ENCODE measurements around the gene CPNE1. TPM values are rescaled to one million over a fixed set of nuclear protein-coding genes. Genes with fewer than 3 reads are reported as not detected.
"Not testable (repeated sequence)": the region's sequence is repeated elsewhere in the genome, so short reads cannot be mapped to it uniquely, and the experiment has no call there.

The CPNE1 gene
- 174 and 204 TPM in 2 replicates for total RNA-seq (2014; rRNA removed; shearing (Covaris generic))

GRCh38 chr20:35664466-35665206 lies at the start of gene CPNE1, which contains the start of gene RBM12:
Gene CPNE1 (minus strand): TSS chr20:35664900. CDS start chr20:35632923, 31,977 bp downstream.
Gene RBM12 (minus strand): TSS chr20:35664900. CDS start chr20:35655322, 9,578 bp downstream.
- DNase-seq (ENCODE audit: low spot score), result peak; percentile 90

GRCh38 chr20:35714127-35714526 lies 49.4 kb upstream of the CPNE1 start:
- no peak for DNase-seq (ENCODE audit: low spot score)

- not testable (repeated sequence) for DNase-seq (ENCODE audit: low spot score)
Measured at GRCh38 chr20:35713120-35713519, 48.4 kb upstream of the CPNE1 start.

DNA sequence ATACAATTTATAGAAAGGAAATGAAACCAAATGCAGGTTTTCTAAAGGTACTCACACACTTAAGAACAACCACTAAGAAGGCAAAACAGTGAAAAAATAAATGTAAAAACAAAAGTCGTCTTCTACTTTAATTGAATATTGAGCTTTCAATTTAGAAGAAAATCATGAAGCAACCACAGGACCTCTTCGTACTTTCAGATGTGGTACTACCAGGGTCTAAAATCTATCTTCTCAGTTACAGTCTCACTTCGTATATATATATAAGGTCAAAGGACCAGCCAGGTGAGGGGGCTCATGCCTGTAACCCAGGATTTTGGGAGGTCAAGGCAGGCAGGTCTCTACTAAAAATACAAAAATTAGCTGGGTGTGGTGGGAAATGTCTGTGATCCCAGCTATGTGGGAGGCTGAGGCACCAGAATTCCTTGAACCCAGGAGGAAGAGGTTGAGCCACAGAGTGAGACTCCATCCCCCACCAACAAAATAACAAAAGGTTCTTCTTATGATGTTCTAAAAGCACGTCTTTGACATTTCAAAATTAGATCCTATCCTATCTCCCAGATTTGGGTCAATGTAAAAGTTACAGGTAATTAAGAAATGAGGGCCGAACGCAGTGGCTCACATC lies 47.0 kb upstream of the CPNE1 start:
- DNase-seq (ENCODE audit: low spot score), result no peak

DNA sequence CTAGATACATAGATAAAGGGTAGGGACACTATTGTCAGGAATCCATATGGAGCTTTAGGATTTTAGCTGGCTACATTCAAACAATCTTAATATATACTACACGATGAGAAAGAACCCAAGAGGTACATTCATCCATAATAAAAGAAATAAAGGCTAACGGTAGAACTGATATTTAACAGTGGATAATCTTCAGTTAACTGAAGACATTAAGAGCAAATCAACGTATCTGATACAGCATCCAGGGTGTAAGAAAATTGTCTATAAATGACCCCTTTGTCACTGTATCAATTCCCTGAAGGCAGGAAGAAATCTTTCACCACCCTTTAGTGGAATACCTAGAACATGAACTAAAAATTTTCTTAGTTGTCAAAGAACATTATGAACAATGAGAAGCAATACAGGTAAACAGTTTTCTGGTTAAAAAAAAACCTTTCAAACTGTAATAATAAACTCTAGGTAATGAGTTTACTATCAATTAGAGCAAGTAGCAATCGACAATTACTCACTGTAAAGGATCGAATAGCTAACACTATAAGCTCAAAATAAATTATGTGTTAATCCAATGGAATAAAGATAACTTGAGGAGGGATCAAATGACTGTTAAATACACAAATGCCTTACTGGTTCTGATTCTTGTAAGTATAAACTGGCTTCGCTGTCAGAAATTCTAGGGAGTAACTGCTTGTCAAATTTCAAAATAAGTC lies 46.3 kb upstream of the CPNE1 start:
- no peak for DNase-seq (ENCODE audit: low spot score)

DNA sequence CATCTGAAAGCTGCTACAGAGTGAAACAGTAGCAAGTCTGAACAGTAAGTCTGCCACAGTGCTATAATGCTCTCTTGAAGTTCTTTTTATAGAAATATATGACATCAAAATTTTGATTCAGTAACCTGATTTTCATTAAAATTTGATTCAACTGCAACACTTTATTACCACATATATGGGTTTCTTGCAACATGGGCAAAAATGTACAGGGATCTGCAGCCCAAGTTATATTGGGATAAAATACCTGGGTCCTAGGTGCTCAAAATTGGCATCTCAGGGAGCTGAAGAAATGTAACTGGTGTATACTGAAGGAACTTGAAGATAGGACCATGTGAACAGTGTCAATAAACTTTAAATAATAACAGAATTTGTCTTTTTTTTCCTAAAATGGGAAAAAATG lies 45.3 kb upstream of the CPNE1 start:
- DNase-seq (ENCODE audit: low spot score), result no peak

- DNase-seq (ENCODE audit: low spot score), result no peak
Measured at GRCh38 chr20:35709259-35709658, 44.6 kb upstream of the CPNE1 start.

GRCh38 chr20:35708502-35708901 lies 43.8 kb upstream of the CPNE1 start:
- no peak for DNase-seq (ENCODE audit: low spot score)

DNA sequence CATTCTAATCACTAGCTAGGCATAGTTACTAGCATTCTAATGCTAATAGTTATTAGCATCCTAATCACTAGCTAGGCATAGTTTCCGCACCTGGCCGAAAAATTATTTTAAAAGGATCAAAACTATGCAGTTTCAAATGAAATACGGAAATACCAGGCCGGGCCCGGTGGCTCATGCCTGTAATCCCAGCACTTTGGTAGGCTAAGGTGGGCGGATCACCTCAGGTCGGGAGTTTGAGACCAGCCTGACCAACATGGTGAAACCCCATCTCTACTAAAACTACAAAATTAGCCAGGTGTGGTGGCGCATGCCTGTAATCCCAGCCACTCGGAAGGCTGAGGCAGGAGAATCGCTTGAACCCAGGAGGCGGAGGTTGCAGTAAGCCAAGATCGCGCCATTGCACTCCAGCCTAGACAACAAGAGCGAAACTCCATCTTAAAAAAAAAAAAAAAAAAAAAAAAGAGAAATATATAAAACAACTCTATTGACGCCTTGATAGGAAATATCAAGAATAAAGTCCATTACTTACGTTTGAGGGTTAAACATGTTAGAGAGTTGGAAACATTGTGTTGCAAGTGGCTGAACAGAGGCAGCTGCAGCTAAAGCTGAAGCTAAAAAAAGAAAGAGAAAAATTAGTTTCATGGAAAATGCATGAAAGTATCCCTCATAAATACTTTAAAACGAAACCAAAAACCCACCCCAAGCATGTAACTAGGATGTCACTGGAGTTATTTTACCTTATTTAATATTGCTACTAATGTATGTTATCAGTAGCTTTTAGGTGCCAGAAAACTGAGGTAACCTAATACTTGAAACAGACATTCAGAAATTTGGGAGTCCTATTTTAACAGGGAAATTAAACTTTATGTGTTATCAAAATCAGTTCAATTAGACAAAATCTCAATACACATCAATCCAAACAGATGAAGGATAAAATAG lies 42.2 kb upstream of the CPNE1 start:
- not testable (repeated sequence) for DNase-seq (ENCODE audit: low spot score)

DNA sequence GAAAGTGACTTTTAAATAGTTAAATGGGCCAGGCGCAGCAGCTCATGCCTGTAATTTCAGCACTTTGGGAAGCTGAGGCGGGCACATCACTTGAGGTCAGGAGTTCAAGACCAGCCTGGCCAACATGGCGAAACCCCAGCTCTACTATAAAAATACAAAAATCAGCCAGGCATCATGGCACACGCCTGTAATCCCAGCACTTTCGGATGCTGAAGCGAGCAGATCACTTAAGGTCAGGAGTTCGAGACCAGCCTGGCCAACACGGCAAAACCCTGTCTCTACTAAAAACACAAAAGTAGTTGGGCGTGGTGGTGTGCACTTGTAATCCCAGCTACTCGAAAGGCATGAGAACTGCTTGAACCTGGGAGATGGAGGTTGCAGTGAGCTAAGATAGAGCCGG lies 41.2 kb upstream of the CPNE1 start:
- DNase-seq (ENCODE audit: low spot score), result not testable (repeated sequence)

GRCh38 chr20:35704514-35705261 lies 40.0 kb upstream of the CPNE1 start:
- no peak for DNase-seq (ENCODE audit: low spot score)

- no peak for DNase-seq (ENCODE audit: low spot score)
Measured at GRCh38 chr20:35702824-35703695, 38.4 kb upstream of the CPNE1 start.

DNA sequence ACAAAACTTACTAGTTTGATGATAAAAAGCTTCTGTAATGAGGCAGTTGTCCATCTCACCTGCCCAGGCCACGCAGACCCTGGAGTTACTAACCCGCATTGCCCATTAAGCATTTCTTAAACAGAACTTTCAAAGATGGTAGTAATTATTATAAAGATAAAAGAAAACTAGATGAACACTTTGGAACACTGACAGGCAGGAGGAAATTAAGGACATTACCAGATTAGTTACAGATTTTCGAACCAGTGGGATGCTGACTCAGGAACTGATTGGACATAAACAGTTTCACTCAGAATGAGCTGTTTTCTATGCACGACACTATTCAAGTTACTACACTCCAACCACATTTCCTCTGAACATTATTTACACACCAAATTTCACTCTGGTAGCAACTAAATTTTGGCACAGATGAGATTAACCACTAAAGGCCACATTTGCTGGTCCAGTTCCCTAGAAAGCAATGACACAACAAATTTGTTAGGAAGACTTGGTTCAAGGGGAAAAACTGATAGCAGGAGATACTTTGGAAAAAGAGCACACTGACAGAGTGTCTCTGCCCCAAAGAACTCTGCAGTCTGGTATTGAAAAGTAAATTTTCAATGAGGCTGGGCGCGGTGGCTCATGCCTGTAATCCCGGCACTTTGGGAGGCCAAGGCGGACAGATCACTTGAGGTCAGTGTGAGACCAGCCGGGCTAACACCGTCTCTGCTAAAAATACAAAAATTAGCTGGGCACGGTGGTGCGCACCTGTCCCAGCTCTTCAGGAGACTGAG lies 37.5 kb upstream of the CPNE1 start:
- DNase-seq (ENCODE audit: low spot score), result peak; percentile 23

DNA sequence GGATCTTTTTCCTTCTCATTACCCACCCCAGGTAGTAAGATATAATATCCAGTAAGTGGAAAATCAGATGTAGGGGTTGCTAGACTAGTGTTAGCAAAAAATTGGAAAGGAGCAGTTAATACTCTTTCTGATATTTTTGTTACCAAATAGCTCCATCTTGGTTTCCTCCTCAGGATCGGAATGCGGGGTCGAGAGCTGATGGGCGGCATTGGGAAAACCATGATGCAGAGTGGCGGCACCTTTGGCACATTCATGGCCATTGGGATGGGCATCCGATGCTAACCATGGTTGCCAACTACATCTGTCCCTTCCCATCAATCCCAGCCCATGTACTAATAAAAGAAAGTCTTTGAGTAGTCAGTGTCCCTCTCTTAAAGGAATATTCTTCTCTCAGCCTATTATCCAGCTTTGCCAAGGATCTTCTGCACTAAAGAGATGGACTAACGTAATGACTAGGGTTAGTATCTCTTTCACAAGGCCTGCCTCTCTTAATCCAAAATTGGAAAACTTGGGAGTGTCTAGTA lies 36.0 kb upstream of the CPNE1 start:
- no peak for DNase-seq (ENCODE audit: low spot score)

GRCh38 chr20:35699957-35700624 lies 35.4 kb upstream of the CPNE1 start:
- DNase-seq (ENCODE audit: low spot score), result no peak

GRCh38 chr20:35699127-35699956 lies 34.6 kb upstream of the CPNE1 start, which contains the start of the genes NFS1 and ROMO1:
Gene NFS1 (minus strand): TSS chr20:35699352. CDS start chr20:35699288, 64 bp downstream.
Gene ROMO1 (plus strand): TSS chr20:35699405. CDS start chr20:35699633, 228 bp downstream.
- DNase-seq (ENCODE audit: low spot score), result peak; percentile 76

All from H4 (cell line).